ENCODE measurements around the gene TMEM39A. TPM values are rescaled to one million over a fixed set of nuclear protein-coding genes. Genes with fewer than 3 reads are reported as not detected.

The TMEM39A gene
- total RNA-seq, 4 donors from 2014 or later, result 14.0 to 34.4 (median 25.0) TPM

- no peaks in the 10 kb centered on the region for H3K9me3 ChIP-seq
- no peak overlapping the region for H3K27ac ChIP-seq
- H3K27me3 ChIP-seq, result no peaks in the 10 kb centered on the region
- TF ChIP-seq, protein P1, sequence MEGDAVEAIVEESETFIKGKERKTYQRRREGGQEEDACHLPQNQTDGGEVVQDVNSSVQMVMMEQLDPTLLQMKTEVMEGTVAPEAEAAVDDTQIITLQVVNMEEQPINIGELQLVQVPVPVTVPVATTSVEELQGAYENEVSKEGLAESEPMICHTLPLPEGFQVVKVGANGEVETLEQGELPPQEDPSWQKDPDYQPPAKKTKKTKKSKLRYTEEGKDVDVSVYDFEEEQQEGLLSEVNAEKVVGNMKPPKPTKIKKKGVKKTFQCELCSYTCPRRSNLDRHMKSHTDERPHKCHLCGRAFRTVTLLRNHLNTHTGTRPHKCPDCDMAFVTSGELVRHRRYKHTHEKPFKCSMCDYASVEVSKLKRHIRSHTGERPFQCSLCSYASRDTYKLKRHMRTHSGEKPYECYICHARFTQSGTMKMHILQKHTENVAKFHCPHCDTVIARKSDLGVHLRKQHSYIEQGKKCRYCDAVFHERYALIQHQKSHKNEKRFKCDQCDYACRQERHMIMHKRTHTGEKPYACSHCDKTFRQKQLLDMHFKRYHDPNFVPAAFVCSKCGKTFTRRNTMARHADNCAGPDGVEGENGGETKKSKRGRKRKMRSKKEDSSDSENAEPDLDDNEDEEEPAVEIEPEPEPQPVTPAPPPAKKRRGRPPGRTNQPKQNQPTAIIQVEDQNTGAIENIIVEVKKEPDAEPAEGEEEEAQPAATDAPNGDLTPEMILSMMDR (IDR thresholded peaks at IDR 0.05), result no peak
- no peak for TF ChIP-seq POLR2A (IDR thresholded peaks at IDR 0.05)
- peaks cover 0 to 19% (median 0%) of the 10 kb centered on the region in 3 donors for H3K36me3 ChIP-seq
- DNase-seq, result no peak
- no peak overlapping the region for H3K4me3 ChIP-seq
- H3K4me1 ChIP-seq, result peaks cover 0 to 28% (median 5%) of the 10 kb centered on the region in 4 donors
Measured at GRCh38 chr3:119500901-119501300, 37.5 kb upstream of the TMEM39A start.

DNA sequence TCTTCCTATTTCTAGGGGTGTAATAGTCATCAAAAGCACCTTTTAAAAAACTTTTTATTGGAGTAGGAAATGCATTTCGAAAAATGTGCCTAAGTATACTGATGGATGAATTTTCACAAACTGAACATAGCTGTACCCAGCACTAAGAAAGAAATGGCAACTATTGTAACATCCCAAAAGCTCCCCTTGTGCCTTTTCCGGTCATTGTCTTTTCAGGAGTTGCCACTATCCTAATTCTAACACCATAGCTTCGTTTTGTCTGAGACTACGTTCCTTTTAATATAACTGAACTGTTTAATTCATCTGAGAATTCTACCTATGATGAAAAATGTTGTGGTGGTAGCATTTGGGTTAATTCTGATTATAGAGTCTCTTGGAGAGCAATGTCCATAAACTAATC is 36.9 kb upstream of the TMEM39A start:
- H3K9me3 ChIP-seq, result no peaks in the 10 kb centered on the region
- no peak for DNase-seq
- no peak overlapping the region for H3K4me3 ChIP-seq
- peaks cover 0 to 28% (median 5%) of the 10 kb centered on the region in 4 donors for H3K4me1 ChIP-seq
- peaks cover 0 to 12% (median 0%) of the 10 kb centered on the region in 3 donors for H3K36me3 ChIP-seq
- H3K27me3 ChIP-seq, result no peaks in the 10 kb centered on the region
- TF ChIP-seq, protein P1 (IDR thresholded peaks at IDR 0.05), result no peak
- TF ChIP-seq POLR2A (IDR thresholded peaks at IDR 0.05), result no peak
- no peak overlapping the region for H3K27ac ChIP-seq

GRCh38 chr3:119498186-119499011 is 35.0 kb upstream of the TMEM39A start, which contains the start of gene TIMMDC1:
TIMMDC1 (plus strand) TSS chr3:119498547; CDS start chr3:119498734, 187 bp downstream.
- DNase-seq, result peak; percentile 96 to 99 (median 98)
- no peaks in the 10 kb centered on the region for H3K9me3 ChIP-seq
- TF ChIP-seq, protein P1 (IDR thresholded peaks at IDR 0.05), result no peak
- peak; percentile 76 to 85 for TF ChIP-seq POLR2A (IDR thresholded peaks at IDR 0.05)
- H3K27me3 ChIP-seq, result no peaks in the 10 kb centered on the region
- peak within 1 kb of the TSS; percentile 78 to 97 (median 89) for H3K27ac ChIP-seq
- H3K4me1 ChIP-seq, result peaks cover 0 to 28% (median 5%) of the 10 kb centered on the region in 4 donors
- peak within 1 kb of the TSS; percentile 49 to 92 (median 76) for H3K4me3 ChIP-seq
- H3K36me3 ChIP-seq, result no peaks in the 10 kb centered on the region

GRCh38 chr3:119497820-119498185 is 34.4 kb upstream of the TMEM39A start:
- H3K4me1 ChIP-seq, result peaks cover 0 to 28% (median 5%) of the 10 kb centered on the region in 4 donors
- no peaks in the 10 kb centered on the region for H3K36me3 ChIP-seq
- no peaks in the 10 kb centered on the region for H3K9me3 ChIP-seq
- no peaks in the 10 kb centered on the region for H3K27me3 ChIP-seq
- peak overlapping the region; percentile 49 to 92 (median 76) for H3K4me3 ChIP-seq
- H3K27ac ChIP-seq, result peak overlapping the region; percentile 78 to 97 (median 89)
- peak in 2 of 3 donors; percentile 51 to 55 for DNase-seq
- no peak for TF ChIP-seq POLR2A (IDR thresholded peaks at IDR 0.05)
- TF ChIP-seq, protein P1 (IDR thresholded peaks at IDR 0.05), result no peak

- Histone ChIP-seq H3K27me3 (no peaks in the 10 kb centered on the region), H3K4me1 (peaks cover 0 to 12% (median 3%) of the 10 kb centered on the region in 4 donors), H3K4me3 (no peak overlapping the region), H3K9me3 (no peaks in the 10 kb centered on the region), H3K36me3 (peaks cover 0 to 12% (median 0%) of the 10 kb centered on the region in 3 donors), H3K27ac (no peak overlapping the region)
- TF ChIP-seq POLR2A (IDR thresholded peaks at IDR 0.05), result no peak
- TF ChIP-seq, protein P1 (IDR thresholded peaks at IDR 0.05), result peak in 1 of 6 experiments; percentile 16
- DNase-seq, result no peak
Measured at GRCh38 chr3:119494597-119494996, 31.2 kb upstream of the TMEM39A start.

Data from Peyer's patch (tissue), 4 donors.